Muscle of leg (tissue), 11 donors: ENCODE results near the gene MMP24. TPM values are rescaled to one million over a fixed set of nuclear protein-coding genes. Genes with fewer than 3 reads are reported as not detected.
A peak's percentile ranks its signal among the peaks of the same experiment; 100 is the strongest.
"Not testable (repeated sequence)": the region's sequence is repeated elsewhere in the genome, so short reads cannot be mapped to it uniquely, and the experiment has no call there.

ENCODE experiments used
- DNase-seq: peaks from one replicate; pipeline ENCODE4 v3.0.0; 2013
- H3K27ac ChIP-seq: one replicate; pipeline ENCODE4 v1.5.1; 2013; ENCODE audit warnings: mild to moderate bottlenecking, low read length, control low read depth
- H3K27me3 ChIP-seq: one replicate; pipeline ENCODE4 v1.6.1; 2013; ENCODE audit warnings: low read length; ENCODE audit not compliant: control insufficient read depth, insufficient read depth
- H3K36me3 ChIP-seq: one replicate; pipeline ENCODE4 v1.6.1; 2013; ENCODE audit warnings: low read length; ENCODE audit not compliant: control insufficient read depth, insufficient read depth
- H3K4me1 ChIP-seq: one replicate; pipeline ENCODE4 v1.6.1; 2013; ENCODE audit warnings: low read length; ENCODE audit not compliant: control insufficient read depth, insufficient read depth
- H3K4me3 ChIP-seq: one replicate; pipeline ENCODE4 v1.5.1; 2013; ENCODE audit warnings: low read length, control low read depth
- H3K9me3 ChIP-seq: replicated peaks from 2 replicates; pipeline ENCODE4 v1.6.1; 2013; ENCODE audit warnings: low read depth, low read length; ENCODE audit not compliant: control insufficient read depth
- WGBS: methylation state at CpG from one replicate; pipeline ENCODE4 v1.1.5; 2013; ENCODE audit warnings: missing lambda C conversion rate; ENCODE audit not compliant: insufficient coverage; 5-methylcytosine and 5-hydroxymethylcytosine counted together
- polyA plus RNA-seq, 8 donors: library from polyadenylated mRNA; unstranded; fragments of 120-200 nt; gene quantifications; one replicate each; pipeline versions ENCODE4 v1.2.1 to v1.2.3, GENCODE V29; 2013; ENCODE audit warnings: inconsistent platforms in 1 of 8, low replicate concordance in 1 of 8; ENCODE audit not compliant: insufficient read length in 8 of 8, insufficient read depth in 1 of 8
- total RNA-seq: library from RNA; stranded (reverse); fragments of 120-200 nt; gene quantifications from one replicate; pipeline ENCODE4 v1.2.4, GENCODE V29; 2013

MMP24 gene
- total and polyA plus RNA-seq, 9 donors = 0.27 to 0.61 (median 0.36) TPM

- peak; percentile 35 for DNase-seq
- Histone ChIP-seq H3K4me3 (no peak overlapping the region), H3K9me3 (no peaks in the 10 kb centered on the region), H3K4me1 (peaks cover 18% of the 10 kb centered on the region), H3K27ac (peak overlapping the region; percentile 17), H3K36me3 (peaks cover 38% of the 10 kb centered on the region), H3K27me3 (no peaks in the 10 kb centered on the region)
- 72% methylated on average over 10 of the region's 13 CpGs for WGBS
Observed at GRCh38 chr20:35307666-35308653, 81.5 kb downstream of the MMP24 start.

- H3K4me1 ChIP-seq = peaks cover 11% of the 10 kb centered on the region
- no peaks in the 10 kb centered on the region for H3K9me3 ChIP-seq
- no peak overlapping the region for H3K27ac ChIP-seq
- H3K36me3 ChIP-seq = peaks cover 26% of the 10 kb centered on the region
- no peak overlapping the region for H3K4me3 ChIP-seq
- no peaks in the 10 kb centered on the region for H3K27me3 ChIP-seq
- WGBS = 94% methylated on average over 2 of the region's 2 CpGs
- no peak for DNase-seq
Observed at GRCh38 chr20:35311409-35311808, 84.9 kb downstream of the MMP24 start.

- Histone ChIP-seq H3K9me3 (no peaks in the 10 kb centered on the region), H3K27me3 (no peaks in the 10 kb centered on the region), H3K4me3 (no peak overlapping the region), H3K36me3 (peaks cover 23% of the 10 kb centered on the region), H3K27ac (no peak overlapping the region), H3K4me1 (peaks cover 11% of the 10 kb centered on the region)
- WGBS = no CpG with 5 or more reads among the region's 5 CpGs
- DNase-seq = no peak
Observed at GRCh38 chr20:35311822-35312221, 85.3 kb downstream of the MMP24 start.

GRCh38 chr20:35312318-35312717 is 85.8 kb downstream of the MMP24 start:
- WGBS = no CpG with 5 or more reads among the region's 1 CpG
- no peak overlapping the region for H3K4me3 ChIP-seq
- no peaks in the 10 kb centered on the region for H3K9me3 ChIP-seq
- peaks cover 19% of the 10 kb centered on the region for H3K36me3 ChIP-seq
- DNase-seq = no peak
- H3K27ac ChIP-seq = no peak overlapping the region
- no peaks in the 10 kb centered on the region for H3K27me3 ChIP-seq
- H3K4me1 ChIP-seq = peaks cover 7% of the 10 kb centered on the region

GRCh38 chr20:35314816-35315631 is 88.5 kb downstream of the MMP24 start:
- no peak for DNase-seq
- Histone ChIP-seq H3K27me3 (no peaks in the 10 kb centered on the region), H3K4me1 (peaks cover 5% of the 10 kb centered on the region), H3K27ac (no peak overlapping the region), H3K4me3 (no peak overlapping the region), H3K9me3 (no peaks in the 10 kb centered on the region), H3K36me3 (peaks cover 15% of the 10 kb centered on the region)
- 64% methylated on average over 3 of the region's 3 CpGs for WGBS

GRCh38 chr20:35315632-35316020 is 89.1 kb downstream of the MMP24 start:
- H3K4me1 ChIP-seq, H3K27me3 ChIP-seq, DNase-seq, H3K4me3 ChIP-seq, H3K9me3 ChIP-seq, H3K27ac ChIP-seq: not testable (repeated sequence)
- peaks cover 15% of the 10 kb centered on the region for H3K36me3 ChIP-seq
- 100% methylated on average over 1 of the region's 7 CpGs for WGBS

GRCh38 chr20:35316086-35316485 is 89.6 kb downstream of the MMP24 start:
- no peak for DNase-seq

GRCh38 chr20:35317416-35318210 is 91.1 kb downstream of the MMP24 start:
- H3K27ac ChIP-seq = peak overlapping the region; percentile 69

More at GRCh38 chr20:35316086-35316485, 89.6 kb downstream of the MMP24 start:
- no peak overlapping the region for H3K4me3 ChIP-seq
- peaks cover 5% of the 10 kb centered on the region for H3K4me1 ChIP-seq
- WGBS = 92% methylated on average over 2 of the region's 2 CpGs
- no peaks in the 10 kb centered on the region for H3K9me3 ChIP-seq
- H3K27me3 ChIP-seq = no peaks in the 10 kb centered on the region
- H3K27ac ChIP-seq = no peak overlapping the region
- peaks cover 12% of the 10 kb centered on the region for H3K36me3 ChIP-seq

GRCh38 chr20:35318502-35319157 is 92.1 kb downstream of the MMP24 start:
- peaks cover 5% of the 10 kb centered on the region for H3K4me1 ChIP-seq
- peak; percentile 61 for DNase-seq
- H3K36me3 ChIP-seq = peaks cover 8% of the 10 kb centered on the region
- no peak overlapping the region for H3K4me3 ChIP-seq
- peak overlapping the region; percentile 69 for H3K27ac ChIP-seq
- H3K9me3 ChIP-seq = no peaks in the 10 kb centered on the region
- H3K27me3 ChIP-seq = no peaks in the 10 kb centered on the region
- WGBS = 43% methylated on average over 1 of the region's 6 CpGs

More at GRCh38 chr20:35317416-35318210, 91.1 kb downstream of the MMP24 start:
- no peaks in the 10 kb centered on the region for H3K27me3 ChIP-seq
- no peak for DNase-seq
- 17% methylated on average over 1 of the region's 5 CpGs for WGBS
- peaks cover 5% of the 10 kb centered on the region for H3K4me1 ChIP-seq
- H3K9me3 ChIP-seq = no peaks in the 10 kb centered on the region
- H3K4me3 ChIP-seq = no peak overlapping the region
- H3K36me3 ChIP-seq = peaks cover 8% of the 10 kb centered on the region
